Measurements from ENCODE around the gene KIF26B.

KIF26B gene

GRCh38 chr1:245751726-245752470, 597.1 kb downstream of the KIF26B start:
- DNase-seq (ENCODE audit: low spot score) = no peak

GRCh38 chr1:245752561-245752960, 597.8 kb downstream of the KIF26B start:
- no peak for DNase-seq (ENCODE audit: low spot score)

- no peak for DNase-seq (ENCODE audit: low spot score)
These were observed 599.0 kb downstream of the KIF26B start for GRCh38 chr1:245753807-245754206.

GRCh38 chr1:245754463-245754961, 599.7 kb downstream of the KIF26B start:
- no peak for DNase-seq (ENCODE audit: low spot score)
